Prostate gland (tissue), 2 donors: ENCODE measurements around the gene NCK1.

Experiments used
- CTCF ChIP-seq, 4 experiments: fragments of 200-600 bp in 2 of 4; fragments of 450-650 bp in 2 of 4; sonication (generic) in 2 of 4; IDR thresholded peaks; 1 replicate in 3 of 4; 2 replicates in 1 of 4; pipeline ENCODE4 v1.5.1; 2016 to 2019; ENCODE audit warnings: antibody characterized with exemption in 4 of 4, mild to moderate bottlenecking in 2 of 4, moderate library complexity in 2 of 4
- POLR2A ChIP-seq: fragments of 450-650 bp; IDR thresholded peaks from one replicate; pipeline ENCODE4 v1.6.1; 2016; ENCODE audit warnings: antibody characterized with exemption, mild to moderate bottlenecking

- no peak for TF ChIP-seq POLR2A
- no peak for TF ChIP-seq CTCF (IDR thresholded peaks at IDR 0.05)
These were observed 46.3 kb downstream of the NCK1 start for GRCh38 chr3:136908297-136908696.
